ENCODE measurements around the gene ZSCAN21. TPM values are rescaled to one million over a fixed set of nuclear protein-coding genes. Genes with fewer than 3 reads are reported as not detected.

ZSCAN21 gene
- total and polyA plus RNA-seq, 8 donors = 6.5 to 27.1 (median 24.1) TPM

DNA sequence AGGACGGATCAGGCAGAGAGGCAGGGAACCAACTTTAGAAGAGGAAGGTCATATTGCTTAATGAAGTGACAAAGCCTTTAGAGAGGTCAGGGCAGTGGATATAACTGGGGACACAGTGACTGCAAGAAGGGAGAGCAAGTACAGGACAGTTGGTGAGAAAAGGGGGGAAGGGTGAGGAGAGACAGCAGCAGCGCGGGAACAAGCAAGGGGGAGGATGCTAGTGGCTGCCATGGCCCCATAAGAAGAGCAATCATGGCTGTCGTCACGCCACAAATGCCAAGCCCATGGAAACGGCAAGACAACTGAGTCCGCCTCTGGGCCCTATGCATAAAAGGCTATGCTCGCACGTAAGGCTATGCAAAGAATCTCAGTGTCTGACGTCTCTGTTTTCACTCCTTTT is 22.9 kb downstream of the ZSCAN21 start:
- Histone ChIP-seq H3K9me3 (peaks cover 4 to 32% of the 10 kb centered on the region in 2 donors), H3K27ac (no peak overlapping the region), H3K36me3 (peaks cover 17 to 92% of the 10 kb centered on the region in 2 donors), H3K27me3 (no peaks in the 10 kb centered on the region), H3K4me1 (no peaks in the 10 kb centered on the region), H3K4me3 (no peak overlapping the region)
- no peak for ATAC-seq
- DNase-seq = no peak
- intact Hi-C loops (cut with DNase I) = no loop called here
- TF ChIP-seq, protein P1, sequence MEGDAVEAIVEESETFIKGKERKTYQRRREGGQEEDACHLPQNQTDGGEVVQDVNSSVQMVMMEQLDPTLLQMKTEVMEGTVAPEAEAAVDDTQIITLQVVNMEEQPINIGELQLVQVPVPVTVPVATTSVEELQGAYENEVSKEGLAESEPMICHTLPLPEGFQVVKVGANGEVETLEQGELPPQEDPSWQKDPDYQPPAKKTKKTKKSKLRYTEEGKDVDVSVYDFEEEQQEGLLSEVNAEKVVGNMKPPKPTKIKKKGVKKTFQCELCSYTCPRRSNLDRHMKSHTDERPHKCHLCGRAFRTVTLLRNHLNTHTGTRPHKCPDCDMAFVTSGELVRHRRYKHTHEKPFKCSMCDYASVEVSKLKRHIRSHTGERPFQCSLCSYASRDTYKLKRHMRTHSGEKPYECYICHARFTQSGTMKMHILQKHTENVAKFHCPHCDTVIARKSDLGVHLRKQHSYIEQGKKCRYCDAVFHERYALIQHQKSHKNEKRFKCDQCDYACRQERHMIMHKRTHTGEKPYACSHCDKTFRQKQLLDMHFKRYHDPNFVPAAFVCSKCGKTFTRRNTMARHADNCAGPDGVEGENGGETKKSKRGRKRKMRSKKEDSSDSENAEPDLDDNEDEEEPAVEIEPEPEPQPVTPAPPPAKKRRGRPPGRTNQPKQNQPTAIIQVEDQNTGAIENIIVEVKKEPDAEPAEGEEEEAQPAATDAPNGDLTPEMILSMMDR (IDR thresholded peaks at IDR 0.05) = no peak

DNA sequence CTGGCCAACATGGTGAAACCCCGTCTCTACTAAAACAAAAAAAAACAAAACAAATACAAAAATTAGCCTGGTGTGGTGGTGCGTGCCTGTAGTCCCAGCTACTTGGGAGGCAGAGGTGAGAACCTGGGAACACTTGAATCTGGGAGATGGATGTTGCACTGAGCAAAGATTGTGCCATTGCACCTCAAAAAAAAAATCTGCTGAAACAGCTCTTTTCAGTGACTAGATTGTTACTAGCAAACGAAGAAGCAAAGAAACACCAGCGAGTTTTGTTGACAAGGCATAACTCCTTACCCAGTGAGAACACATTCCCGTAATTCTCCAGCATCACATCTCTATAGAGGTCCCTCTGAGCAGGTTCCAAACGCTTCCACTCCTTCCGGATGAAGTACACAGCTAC is 25.3 kb downstream of the ZSCAN21 start:
- no peak overlapping the region for H3K27ac ChIP-seq
- intact Hi-C loops (cut with DNase I) = no loop called here
- peaks cover under 1 to 14% of the 10 kb centered on the region in 2 donors for H3K4me1 ChIP-seq
- peaks cover 17 to 96% of the 10 kb centered on the region in 2 donors for H3K36me3 ChIP-seq
- DNase-seq (no peak), ATAC-seq (no peak)
- TF ChIP-seq, protein P1 (IDR thresholded peaks at IDR 0.05) = no peak
- H3K27me3 ChIP-seq = no peaks in the 10 kb centered on the region
- no peak overlapping the region for H3K4me3 ChIP-seq
- peaks cover 4 to 32% of the 10 kb centered on the region in 2 donors for H3K9me3 ChIP-seq

DNA sequence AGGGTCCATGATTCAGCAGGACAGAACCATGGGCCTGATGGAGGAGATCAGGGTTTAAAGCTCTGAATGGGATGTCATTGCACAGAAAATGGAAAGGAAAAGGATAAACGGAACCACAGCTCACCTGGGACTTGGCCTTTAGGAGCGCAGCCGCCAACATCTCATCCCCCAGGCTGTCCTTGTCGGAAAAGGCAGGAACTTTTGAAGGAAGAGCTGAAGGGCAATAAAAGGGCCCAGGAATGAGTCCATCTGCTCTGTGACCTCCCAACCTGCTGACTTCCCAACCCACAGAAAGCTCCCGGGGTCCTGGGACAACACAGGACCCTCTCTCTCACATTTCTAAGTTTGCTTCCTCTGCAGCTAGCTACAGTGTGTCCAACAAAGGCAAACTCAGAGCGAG is 25.8 kb downstream of the ZSCAN21 start:
- H3K27ac ChIP-seq = no peak overlapping the region
- ATAC-seq = no peak
- H3K4me3 ChIP-seq = no peak overlapping the region
- no peak for DNase-seq
- no peaks in the 10 kb centered on the region for H3K27me3 ChIP-seq
- intact Hi-C loops (cut with DNase I) = no loop called here
- H3K9me3 ChIP-seq = peaks cover 4 to 26% of the 10 kb centered on the region in 2 donors
- TF ChIP-seq, protein P1 (IDR thresholded peaks at IDR 0.05) = no peak
- peaks cover 17 to 90% of the 10 kb centered on the region in 2 donors for H3K36me3 ChIP-seq
- peaks cover 6 to 20% of the 10 kb centered on the region in 2 donors for H3K4me1 ChIP-seq

DNA sequence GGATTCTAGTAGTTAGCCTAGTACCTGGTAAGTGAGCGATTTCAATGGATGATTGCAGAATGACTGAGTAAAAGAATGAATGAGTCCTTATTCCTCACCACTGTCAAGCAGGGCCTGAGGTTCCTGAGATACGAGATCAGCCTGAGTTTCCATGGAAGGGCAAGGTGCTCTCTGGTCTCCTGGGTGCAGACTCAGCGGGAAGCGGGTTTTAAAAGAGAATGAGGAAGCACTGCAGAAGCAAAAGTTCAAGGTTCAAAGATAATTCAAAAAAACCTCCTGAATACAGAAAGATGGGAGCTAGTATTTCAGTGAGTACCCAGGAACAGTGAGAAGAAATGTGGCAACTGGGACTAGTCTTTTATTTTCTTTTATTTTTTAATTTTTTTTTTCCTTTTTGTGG is 27.6 kb downstream of the ZSCAN21 start:
- intact Hi-C loops (cut with DNase I) = no loop called here
- peaks cover 0 to 8% of the 10 kb centered on the region in 2 donors for H3K9me3 ChIP-seq
- no peak overlapping the region for H3K4me3 ChIP-seq
- TF ChIP-seq, protein P1 (IDR thresholded peaks at IDR 0.05) = no peak
- no peak for ATAC-seq
- no peak for DNase-seq
- H3K27ac ChIP-seq = no peak overlapping the region
- H3K4me1 ChIP-seq = peaks cover 14 to 34% of the 10 kb centered on the region in 2 donors
- peaks cover 8 to 72% of the 10 kb centered on the region in 2 donors for H3K36me3 ChIP-seq
- H3K27me3 ChIP-seq = no peaks in the 10 kb centered on the region

DNA sequence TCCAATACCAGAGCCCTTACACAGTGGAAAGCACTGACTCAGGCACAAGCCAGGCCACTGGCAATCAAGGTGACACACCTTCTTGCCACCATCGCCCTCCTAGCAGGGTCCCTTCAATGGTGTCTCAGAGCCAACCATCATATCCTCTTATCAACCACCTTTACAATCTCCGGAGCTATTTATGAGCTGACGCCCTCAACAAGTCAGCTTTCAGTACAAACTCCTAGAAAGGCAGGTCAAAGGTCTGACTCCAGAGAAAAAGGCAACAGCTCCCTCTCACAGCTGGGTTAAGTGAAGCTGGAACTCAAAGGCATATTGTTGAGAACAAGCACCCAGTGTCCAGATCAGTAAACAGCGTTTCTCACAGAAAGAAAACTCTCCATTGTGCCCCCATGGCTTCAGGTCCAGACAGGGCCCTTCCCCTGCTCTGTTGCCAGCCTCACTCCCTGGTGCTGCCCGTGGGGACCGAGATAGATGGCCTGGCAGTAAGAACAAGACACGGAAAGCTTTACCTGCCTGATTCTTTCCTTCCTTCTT is 29.5 kb downstream of the ZSCAN21 start:
- Histone ChIP-seq H3K36me3 (peaks cover 6 to 53% of the 10 kb centered on the region in 2 donors), H3K4me1 (peaks cover 14 to 41% of the 10 kb centered on the region in 2 donors), H3K9me3 (no peaks in the 10 kb centered on the region), H3K4me3 (no peak overlapping the region), H3K27ac (no peak overlapping the region), H3K27me3 (no peaks in the 10 kb centered on the region)
- TF ChIP-seq, protein P1 (IDR thresholded peaks at IDR 0.05) = no peak
- intact Hi-C loops (cut with DNase I) = no loop called here
- ATAC-seq = no peak
- DNase-seq = no peak

All from left lung (tissue), 10 donors.